Measurements from ENCODE around the gene VASH2. TPM values are rescaled to one million over a fixed set of nuclear protein-coding genes. Genes with fewer than 3 reads are reported as not detected.

The VASH2 gene
- total RNA-seq, 2 donors from 2014 or later = 0.07 to 0.55 TPM

DNA sequence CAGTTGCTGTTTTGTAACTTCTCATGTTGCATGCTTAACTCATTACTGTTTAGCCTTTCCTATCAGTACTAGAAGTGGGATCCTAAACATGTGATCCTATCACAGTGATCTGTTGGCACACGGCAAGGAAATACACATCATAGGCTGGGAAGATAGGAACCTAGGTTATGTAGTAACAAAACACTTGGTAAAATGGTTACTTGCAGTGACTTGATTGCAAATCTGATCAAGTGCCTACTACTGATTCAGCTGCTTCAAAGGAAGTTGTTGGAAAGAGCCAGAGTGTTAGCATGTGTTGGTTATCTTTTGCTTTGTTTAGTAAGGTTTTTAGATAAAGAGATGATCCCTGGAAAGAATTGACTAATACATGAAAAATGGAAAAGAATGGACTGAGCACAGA is 8.9 kb upstream of the VASH2 start:
- H3K27me3 Mint-ChIP-seq = peaks cover 10% of the 10 kb centered on the region
- no peak for ATAC-seq

GRCh38 chr1:212942679-212943392 is 7.5 kb upstream of the VASH2 start:
- Mint-ChIP-seq H3K4me3 (no peak overlapping the region), H3K36me3 (ENCODE audit: low read depth) (peaks cover 4% of the 10 kb centered on the region), H3K4me1 (no peaks in the 10 kb centered on the region), H3K27me3 (peaks cover 10% of the 10 kb centered on the region), H3K27ac (no peak overlapping the region)
- no peak for ATAC-seq
- DNase-seq = no peak
- no peaks in the 10 kb centered on the region for H3K9me3 ChIP-seq (ENCODE audit: control insufficient read depth, low read length, poor library complexity, severe bottlenecking)

More for the DNA sequence above, 8.9 kb upstream of the VASH2 start:
- Mint-ChIP-seq H3K27ac (no peak overlapping the region), H3K4me1 (no peaks in the 10 kb centered on the region), H3K36me3 (ENCODE audit: low read depth) (peaks cover 4% of the 10 kb centered on the region), H3K4me3 (no peak overlapping the region)
- H3K9me3 ChIP-seq (ENCODE audit: control insufficient read depth, low read length, poor library complexity, severe bottlenecking) = no peaks in the 10 kb centered on the region
- no peak for DNase-seq

DNA sequence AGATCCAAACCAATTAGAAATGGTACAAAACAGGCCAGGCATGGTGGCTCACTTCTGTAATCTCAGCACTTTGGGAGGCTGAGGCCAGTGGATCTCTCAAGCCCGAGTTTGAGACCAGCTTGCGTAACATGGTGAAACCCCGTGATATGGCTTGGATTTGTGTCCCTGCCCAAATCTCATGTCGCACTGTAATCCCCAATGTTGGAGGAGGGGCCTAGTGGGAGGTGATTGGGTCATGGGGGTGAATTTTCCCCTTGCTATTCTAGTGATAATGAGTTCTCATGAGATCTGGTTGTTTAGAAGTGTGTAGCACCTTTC is 7.0 kb upstream of the VASH2 start:
- Mint-ChIP-seq H3K36me3 (ENCODE audit: low read depth) (peaks cover 4% of the 10 kb centered on the region), H3K4me3 (no peak overlapping the region), H3K4me1 (no peaks in the 10 kb centered on the region), H3K27ac (no peak overlapping the region), H3K27me3 (peaks cover 10% of the 10 kb centered on the region)
- DNase-seq (no peak), ATAC-seq (no peak)
- H3K9me3 ChIP-seq (ENCODE audit: control insufficient read depth, low read length, poor library complexity, severe bottlenecking) = no peaks in the 10 kb centered on the region

GRCh38 chr1:212944229-212944901 is 6.0 kb upstream of the VASH2 start:
- H3K27me3 Mint-ChIP-seq = peaks cover 19% of the 10 kb centered on the region
- H3K27ac Mint-ChIP-seq = no peak overlapping the region

GRCh38 chr1:212945056-212945455 is 5.3 kb upstream of the VASH2 start:
- H3K27ac Mint-ChIP-seq = no peak overlapping the region
- H3K4me3 Mint-ChIP-seq = no peak overlapping the region
- no peaks in the 10 kb centered on the region for H3K9me3 ChIP-seq (ENCODE audit: control insufficient read depth, low read length, poor library complexity, severe bottlenecking)
- DNase-seq (no peak), ATAC-seq (no peak)
- no peaks in the 10 kb centered on the region for H3K4me1 Mint-ChIP-seq
- H3K36me3 Mint-ChIP-seq (ENCODE audit: low read depth) = peaks cover 4% of the 10 kb centered on the region
- peaks cover 23% of the 10 kb centered on the region for H3K27me3 Mint-ChIP-seq

More at GRCh38 chr1:212944229-212944901, 6.0 kb upstream of the VASH2 start:
- no peaks in the 10 kb centered on the region for H3K4me1 Mint-ChIP-seq
- no peaks in the 10 kb centered on the region for H3K9me3 ChIP-seq (ENCODE audit: control insufficient read depth, low read length, poor library complexity, severe bottlenecking)
- no peak for DNase-seq
- H3K36me3 Mint-ChIP-seq (ENCODE audit: low read depth) = peaks cover 4% of the 10 kb centered on the region
- no peak overlapping the region for H3K4me3 Mint-ChIP-seq
- no peak for ATAC-seq

GRCh38 chr1:212945463-212946160 is 4.7 kb upstream of the VASH2 start:
- Mint-ChIP-seq H3K27ac (no peak overlapping the region), H3K4me1 (peaks cover 5% of the 10 kb centered on the region), H3K4me3 (no peak overlapping the region), H3K27me3 (peaks cover 28% of the 10 kb centered on the region), H3K36me3 (ENCODE audit: low read depth) (peaks cover 6% of the 10 kb centered on the region)
- no peaks in the 10 kb centered on the region for H3K9me3 ChIP-seq (ENCODE audit: control insufficient read depth, low read length, poor library complexity, severe bottlenecking)
- ATAC-seq (no peak), DNase-seq (no peak)

- no peaks in the 10 kb centered on the region for H3K9me3 ChIP-seq (ENCODE audit: control insufficient read depth, low read length, poor library complexity, severe bottlenecking)
- ATAC-seq (no peak), DNase-seq (no peak)
- no peak overlapping the region for H3K4me3 Mint-ChIP-seq
- peaks cover 8% of the 10 kb centered on the region for H3K4me1 Mint-ChIP-seq
- peaks cover 2% of the 10 kb centered on the region for H3K36me3 Mint-ChIP-seq (ENCODE audit: low read depth)
- peaks cover 34% of the 10 kb centered on the region for H3K27me3 Mint-ChIP-seq
- no peak overlapping the region for H3K27ac Mint-ChIP-seq
Observed at GRCh38 chr1:212946872-212947271, 3.5 kb upstream of the VASH2 start.

DNA sequence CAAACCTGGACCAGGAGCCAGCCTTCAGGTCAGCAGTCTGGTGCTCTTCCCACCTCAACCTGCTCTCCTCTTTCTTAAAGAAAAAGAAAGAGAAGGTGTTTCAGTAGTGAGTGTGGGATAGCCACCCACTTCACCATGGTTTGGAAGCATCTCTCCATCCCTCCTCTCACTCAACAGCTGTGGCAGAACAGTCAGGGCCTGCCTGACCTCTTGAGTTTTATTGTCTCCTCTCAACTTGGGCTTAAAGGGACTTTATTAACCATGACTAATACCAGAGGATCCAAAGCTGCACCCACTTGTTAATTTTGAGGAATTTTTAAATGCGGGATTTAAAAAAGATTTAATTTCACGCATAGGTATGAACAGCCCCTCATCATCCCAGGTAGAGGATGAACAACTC is 570 bp upstream of the VASH2 start:
- H3K36me3 Mint-ChIP-seq (ENCODE audit: low read depth) = peaks cover 2% of the 10 kb centered on the region
- H3K4me3 Mint-ChIP-seq = peak overlapping the region; percentile 82
- DNase-seq (no peak), ATAC-seq (no peak)
- H3K4me1 Mint-ChIP-seq = peaks cover 11% of the 10 kb centered on the region
- no peak overlapping the region for H3K27ac Mint-ChIP-seq
- H3K27me3 Mint-ChIP-seq = peaks cover 63% of the 10 kb centered on the region
- no peaks in the 10 kb centered on the region for H3K9me3 ChIP-seq (ENCODE audit: control insufficient read depth, low read length, poor library complexity, severe bottlenecking)

- peaks cover 63% of the 10 kb centered on the region for H3K27me3 Mint-ChIP-seq
Observed at GRCh38 chr1:212951126-212951946, 995 bp downstream of the VASH2 start.

GRCh38 chr1:212951947-212952640 is 1.8 kb downstream of the VASH2 start:
- peaks cover 70% of the 10 kb centered on the region for H3K27me3 Mint-ChIP-seq
- no peaks in the 10 kb centered on the region for H3K9me3 ChIP-seq (ENCODE audit: control insufficient read depth, low read length, poor library complexity, severe bottlenecking)
- peaks cover 14% of the 10 kb centered on the region for H3K4me1 Mint-ChIP-seq
- ATAC-seq (no peak), DNase-seq (no peak)
- peak overlapping the region; percentile 82 for H3K4me3 Mint-ChIP-seq
- peaks cover 5% of the 10 kb centered on the region for H3K36me3 Mint-ChIP-seq (ENCODE audit: low read depth)
- H3K27ac Mint-ChIP-seq = no peak overlapping the region

More at GRCh38 chr1:212951126-212951946, 995 bp downstream of the VASH2 start:
- H3K36me3 Mint-ChIP-seq (ENCODE audit: low read depth) = peaks cover 5% of the 10 kb centered on the region
- H3K9me3 ChIP-seq (ENCODE audit: control insufficient read depth, low read length, poor library complexity, severe bottlenecking) = no peaks in the 10 kb centered on the region
- DNase-seq (no peak), ATAC-seq (no peak)
- no peak overlapping the region for H3K27ac Mint-ChIP-seq
- peaks cover 11% of the 10 kb centered on the region for H3K4me1 Mint-ChIP-seq
- peak overlapping the region; percentile 82 for H3K4me3 Mint-ChIP-seq

- Mint-ChIP-seq H3K36me3 (ENCODE audit: low read depth) (peaks cover 5% of the 10 kb centered on the region), H3K27me3 (peaks cover 74% of the 10 kb centered on the region), H3K4me1 (peaks cover 14% of the 10 kb centered on the region), H3K4me3 (no peak overlapping the region), H3K27ac (no peak overlapping the region)
- no peaks in the 10 kb centered on the region for H3K9me3 ChIP-seq (ENCODE audit: control insufficient read depth, low read length, poor library complexity, severe bottlenecking)
- no peak for DNase-seq
- ATAC-seq = no peak
Observed at GRCh38 chr1:212952641-212952976, 2.3 kb downstream of the VASH2 start.

- no peak for DNase-seq
- Mint-ChIP-seq H3K4me3 (no peak overlapping the region), H3K36me3 (ENCODE audit: low read depth) (peaks cover 5% of the 10 kb centered on the region), H3K27me3 (peaks cover 74% of the 10 kb centered on the region), H3K4me1 (peaks cover 14% of the 10 kb centered on the region), H3K27ac (no peak overlapping the region)
- no peak for ATAC-seq
- H3K9me3 ChIP-seq (ENCODE audit: control insufficient read depth, low read length, poor library complexity, severe bottlenecking) = no peaks in the 10 kb centered on the region
Observed at GRCh38 chr1:212953321-212953720, 3.0 kb downstream of the VASH2 start.

Data from T-helper 17 cell (primary cell).